Transverse colon (tissue), 4 donors: ENCODE results near the gene AFTPH.

ENCODE experiments used
- CTCF ChIP-seq, 5 experiments: fragments of 200-600 bp in 3 of 5; fragments of 450-650 bp in 2 of 5; sonication (generic) in 3 of 5; IDR thresholded peaks; 1 replicate in 2 of 5; 2 replicates in 3 of 5; pipeline ENCODE4 v1.5.1; 2016 to 2017; ENCODE audit warnings: antibody characterized with exemption in 5 of 5, inconsistent platforms in 3 of 5, mild to moderate bottlenecking in 2 of 5, moderate library complexity in 1 of 5
- EP300 ChIP-seq: sonication (generic); formaldehyde crosslinking; IDR thresholded peaks from one replicate; pipeline ENCODE4 v1.6.1; 2017; ENCODE audit warnings: antibody characterized with exemption, low read depth
- POLR2A ChIP-seq: fragments of 450-650 bp; IDR thresholded peaks from one replicate; pipeline ENCODE4 v1.6.1; 2016; ENCODE audit warnings: antibody characterized with exemption, mild to moderate bottlenecking, moderate library complexity
- POLR2AphosphoS5 ChIP-seq, 3 donors: sonication (generic); formaldehyde crosslinking; IDR thresholded peaks; one replicate each; pipeline ENCODE4 v1.6.1; 2016; ENCODE audit warnings: antibody characterized with exemption in 3 of 3

- TF ChIP-seq CTCF (IDR thresholded peaks at IDR 0.05) (no peak), POLR2AphosphoS5 (IDR thresholded peaks at IDR 0.05) (no peak), POLR2A (no peak), EP300 (no peak)
Observed at GRCh38 chr2:64622443-64623241, 98.5 kb downstream of the AFTPH start.
